Measurements from ENCODE around the gene DNER.
"Not testable (repeated sequence)": the region's sequence is repeated elsewhere in the genome, so short reads cannot be mapped to it uniquely, and the experiment has no call there.

The DNER gene

DNA sequence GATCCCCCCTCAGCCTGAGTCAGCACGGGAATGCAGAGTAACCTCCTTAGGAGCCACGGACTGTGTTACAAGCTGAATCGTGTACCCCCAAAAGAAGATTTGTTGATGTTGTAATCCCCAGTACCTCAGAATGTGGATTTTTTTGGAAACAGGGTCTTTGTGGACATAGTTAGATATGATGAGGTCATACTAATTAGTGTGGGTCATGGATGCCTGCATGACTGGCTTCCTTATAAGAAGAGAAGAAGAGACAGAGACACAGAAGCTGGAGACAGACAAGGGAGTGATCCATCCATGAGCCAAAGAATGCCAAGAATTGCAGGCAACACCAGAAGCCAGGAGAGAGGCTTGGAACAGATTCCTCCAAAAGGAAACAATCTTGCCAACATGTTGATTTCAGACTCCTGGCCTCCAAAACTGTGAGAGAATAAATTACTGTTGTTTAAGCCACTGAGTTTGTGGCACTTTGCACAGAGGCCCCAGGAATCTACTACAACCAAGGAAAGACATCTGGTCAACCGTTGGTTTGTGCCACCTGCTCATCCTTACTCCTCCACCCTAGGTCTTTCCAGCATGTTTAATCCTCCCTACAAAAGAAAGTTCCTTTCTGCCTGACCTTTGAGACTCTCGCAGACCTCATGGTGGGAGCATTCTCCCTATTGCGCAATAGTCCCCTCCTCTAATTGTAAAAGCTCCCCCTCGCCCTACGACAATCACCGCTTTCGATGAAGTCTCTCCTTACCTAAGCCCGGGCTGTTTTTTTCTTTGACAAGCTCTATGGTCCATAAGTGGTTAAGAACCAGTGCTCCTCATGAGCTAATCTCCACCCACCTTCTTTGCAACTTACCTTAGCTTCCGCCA lies 91.6 kb downstream of the DNER start:
- DNase-seq (ENCODE audit: extremely low read depth in 1 of 2, low read depth in 1 of 2) = no peak

DNA sequence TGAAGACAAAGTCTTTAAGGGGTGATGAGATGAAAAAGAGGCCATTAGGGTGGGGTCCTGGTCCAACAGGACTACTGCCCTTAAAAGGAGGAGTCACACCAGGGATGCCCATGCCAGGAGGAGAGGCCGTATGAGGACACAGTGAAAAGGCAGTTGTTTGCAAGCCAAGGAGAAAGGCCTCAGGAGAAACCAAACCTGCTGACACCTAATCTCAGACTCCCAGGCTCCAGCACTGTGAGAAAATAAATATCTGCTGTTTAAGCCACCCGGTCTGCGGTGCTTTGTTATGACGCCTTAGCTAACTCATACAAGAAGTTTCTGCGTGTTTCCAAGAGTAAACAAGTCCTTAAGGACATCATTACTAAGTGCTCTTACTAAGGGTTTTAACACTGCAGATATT lies 93.6 kb downstream of the DNER start:
- DNase-seq (ENCODE audit: extremely low read depth in 1 of 2, low read depth in 1 of 2) = no peak

- no peak for DNase-seq (ENCODE audit: extremely low read depth in 1 of 2, low read depth in 1 of 2)
Observed at GRCh38 chr2:229620289-229620688, 94.1 kb downstream of the DNER start.

DNA sequence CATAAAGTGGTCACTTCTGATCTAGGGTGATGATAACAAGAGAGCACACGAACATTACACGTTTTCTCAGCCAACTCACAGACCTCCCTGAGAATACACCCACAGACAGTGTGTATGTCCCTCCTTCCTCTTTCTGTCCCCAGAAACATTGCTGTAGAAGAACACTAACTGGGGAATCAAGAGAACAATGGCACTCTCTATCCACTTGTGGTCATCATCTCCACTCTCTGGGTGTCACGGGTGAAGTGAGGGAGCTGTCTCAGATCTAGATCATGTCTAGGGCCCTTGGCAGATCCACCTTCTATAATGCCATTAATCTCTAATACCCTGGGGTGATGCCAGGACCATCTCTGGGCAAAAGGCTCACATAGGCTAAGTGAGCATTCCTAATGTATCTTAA lies 97.9 kb downstream of the DNER start:
- no peak for DNase-seq (ENCODE audit: extremely low read depth in 1 of 2, low read depth in 1 of 2)

DNA sequence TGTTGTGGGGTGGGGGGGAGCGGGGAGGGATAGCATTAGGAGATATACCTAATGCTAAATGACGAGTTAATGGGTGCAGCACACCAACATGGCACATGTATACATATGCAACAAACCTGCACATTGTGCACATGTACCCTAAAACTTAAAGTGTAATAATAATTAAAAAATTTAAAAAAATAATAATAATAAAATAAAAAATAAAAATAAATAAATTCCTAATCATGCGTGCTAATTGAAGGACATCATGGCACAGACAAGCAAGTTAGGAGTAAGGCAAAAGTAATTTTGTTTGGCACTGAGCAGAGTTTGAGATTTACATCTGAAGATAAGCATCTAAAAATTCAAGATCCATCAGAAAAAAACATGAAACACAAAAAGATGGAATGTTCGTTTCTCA lies 100.3 kb downstream of the DNER start:
- DNase-seq (ENCODE audit: extremely low read depth in 1 of 2, low read depth in 1 of 2) = not testable (repeated sequence)

GRCh38 chr2:229612384-229612971 lies 101.9 kb downstream of the DNER start:
- no peak for DNase-seq (ENCODE audit: extremely low read depth in 1 of 2, low read depth in 1 of 2)

DNA sequence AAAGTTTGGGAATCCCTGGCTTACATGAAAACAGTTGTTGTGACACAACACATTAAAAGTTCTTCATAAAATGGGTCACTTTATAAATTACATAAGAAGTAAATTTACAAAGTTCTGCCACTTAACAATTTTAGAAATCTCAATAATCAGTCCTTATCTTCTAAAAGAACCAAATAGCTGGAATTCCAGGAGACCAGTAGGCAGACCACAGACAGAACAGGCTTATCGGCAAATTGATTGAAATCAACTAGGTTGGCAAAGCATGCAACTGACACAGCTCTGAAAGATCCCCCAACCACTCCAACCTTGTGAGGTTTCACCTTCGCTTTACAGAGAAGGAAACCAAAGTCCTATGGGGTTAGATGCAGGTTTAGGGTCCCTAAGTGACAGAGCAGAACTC lies 103.0 kb downstream of the DNER start:
- DNase-seq (ENCODE audit: extremely low read depth in 1 of 2, low read depth in 1 of 2) = no peak

DNA sequence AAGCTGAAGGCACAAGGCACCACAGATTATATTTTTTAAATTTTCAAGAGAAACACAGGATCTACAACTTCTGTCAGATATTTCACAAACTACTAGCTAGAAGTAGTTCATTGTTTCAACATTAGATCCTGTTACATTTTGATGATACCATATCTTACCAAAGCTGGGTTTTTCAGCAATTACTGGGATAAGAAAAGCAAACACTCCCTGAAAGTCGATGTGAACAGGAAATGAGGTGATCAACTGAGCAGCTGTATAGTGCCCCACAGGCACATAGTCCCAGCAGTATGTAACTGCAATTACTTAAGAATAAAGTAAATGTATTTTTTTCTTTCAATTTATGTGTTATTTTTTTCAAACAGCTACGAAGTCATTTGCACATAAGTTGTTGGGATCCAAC lies 103.5 kb downstream of the DNER start:
- DNase-seq (ENCODE audit: extremely low read depth in 1 of 2, low read depth in 1 of 2) = no peak

DNA sequence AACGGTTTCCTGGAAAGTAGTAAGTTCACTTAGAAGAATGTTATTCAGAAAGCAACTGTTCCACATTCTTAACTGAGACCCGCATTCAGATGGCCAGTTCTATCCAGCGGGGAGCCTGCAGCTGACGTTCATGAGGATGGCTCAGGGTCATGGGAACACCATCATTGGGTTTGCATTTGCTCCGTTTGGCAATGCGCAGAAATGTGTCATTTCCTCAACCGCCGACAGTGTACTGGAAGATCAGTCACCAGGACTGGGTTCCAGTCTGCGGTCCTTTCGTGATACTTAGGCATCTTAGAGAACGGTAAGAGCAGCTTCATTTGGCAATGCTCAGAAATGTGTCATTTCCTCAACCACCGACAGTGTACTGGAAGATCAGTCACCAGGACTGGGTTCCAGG lies 104.0 kb downstream of the DNER start:
- no peak for DNase-seq (ENCODE audit: extremely low read depth in 1 of 2, low read depth in 1 of 2)

GRCh38 chr2:229601936-229602335 lies 112.4 kb downstream of the DNER start:
- no peak for DNase-seq (ENCODE audit: extremely low read depth in 1 of 2, low read depth in 1 of 2)

DNA sequence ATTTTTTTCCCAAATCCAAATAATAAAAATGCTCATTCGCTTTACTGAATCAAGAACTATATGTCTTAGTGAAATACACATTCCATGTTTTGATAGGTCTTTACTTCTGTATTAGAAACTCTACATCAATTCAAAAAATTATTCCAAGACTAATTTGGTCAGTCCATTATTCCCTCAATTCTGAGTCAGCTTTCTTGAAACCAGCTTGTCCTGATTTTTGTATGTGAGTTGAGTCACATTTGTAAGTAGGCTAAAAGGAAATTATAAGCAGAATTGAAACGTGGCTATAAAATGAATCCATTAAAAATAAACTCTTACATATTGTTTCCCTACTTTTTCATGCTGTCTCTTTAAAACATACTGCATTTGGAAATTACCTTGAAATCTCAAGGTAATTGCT lies 113.0 kb downstream of the DNER start:
- DNase-seq (ENCODE audit: extremely low read depth in 1 of 2, low read depth in 1 of 2) = no peak

- no peak for DNase-seq (ENCODE audit: extremely low read depth in 1 of 2, low read depth in 1 of 2)
Observed at GRCh38 chr2:229598227-229598626, 116.1 kb downstream of the DNER start.

DNA sequence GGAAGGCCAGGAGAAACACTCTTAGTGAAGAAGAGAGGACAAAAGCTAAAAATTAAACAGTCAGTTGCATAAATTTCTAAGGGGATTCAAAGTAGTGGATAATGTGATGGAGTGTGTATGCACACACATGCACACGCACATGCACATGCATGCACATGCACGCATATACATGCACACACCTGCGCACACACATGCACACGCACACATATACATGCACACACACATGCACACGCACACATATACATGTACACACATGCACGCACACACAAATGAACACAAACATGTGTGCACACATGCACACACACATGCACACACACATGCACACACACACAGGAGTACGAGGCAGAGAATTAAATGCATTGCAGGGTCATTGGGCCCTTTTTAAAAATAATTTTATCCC lies 117.6 kb downstream of the DNER start:
- DNase-seq (ENCODE audit: extremely low read depth in 1 of 2, low read depth in 1 of 2) = no peak

GRCh38 chr2:229591611-229592010 lies 122.7 kb downstream of the DNER start:
- no peak for DNase-seq (ENCODE audit: extremely low read depth in 1 of 2, low read depth in 1 of 2)

DNA sequence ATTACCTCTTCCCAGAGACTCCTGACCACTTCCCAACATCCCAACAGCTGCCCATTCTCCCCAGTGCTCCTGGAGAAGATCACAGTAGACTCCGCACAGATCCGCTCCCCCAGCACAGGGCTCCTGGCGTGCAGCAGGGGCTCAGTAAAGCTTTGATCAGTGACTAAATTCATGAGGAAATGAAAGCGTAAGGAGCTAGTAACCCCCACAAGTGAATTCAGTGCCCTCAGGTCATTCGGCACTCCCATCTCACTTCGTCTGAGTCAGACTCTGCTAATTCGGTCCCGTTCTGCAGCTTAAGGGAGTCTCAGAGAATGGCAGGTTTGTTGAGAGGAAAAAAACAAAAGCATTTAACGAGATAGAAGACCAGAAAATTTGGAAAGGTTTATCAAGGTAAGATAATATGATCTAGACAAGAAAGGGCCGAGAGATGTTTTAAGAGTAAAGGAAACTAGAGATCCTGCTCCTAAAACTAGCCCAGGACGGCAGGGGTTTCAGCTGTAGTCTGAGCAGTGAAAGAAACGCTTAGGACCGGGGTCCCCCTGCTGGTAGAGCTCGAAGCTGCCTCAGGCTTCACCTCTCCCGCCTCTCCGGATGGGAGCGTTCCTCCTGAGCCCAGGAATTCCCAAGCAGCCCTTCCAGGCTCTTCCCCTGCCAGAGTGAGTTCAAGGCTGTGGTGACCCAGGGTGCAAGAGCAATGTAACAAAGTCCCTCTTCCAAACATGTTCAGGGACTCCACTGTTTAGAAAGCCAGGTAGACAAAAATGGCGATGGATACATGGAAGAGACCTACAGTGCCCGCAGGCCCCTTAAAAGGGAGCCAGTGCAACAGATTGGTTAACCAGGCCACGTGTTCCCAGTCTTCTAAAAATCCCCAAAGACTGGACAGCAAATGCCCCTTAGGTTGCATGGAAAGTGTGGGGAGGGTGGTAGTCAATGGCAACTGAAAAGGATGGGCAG lies 127.3 kb downstream of the DNER start:
- DNase-seq (ENCODE audit: extremely low read depth in 1 of 2, low read depth in 1 of 2) = peak in 1 of 2 donors; percentile 7

- no peak for DNase-seq (ENCODE audit: extremely low read depth in 1 of 2, low read depth in 1 of 2)
Observed at GRCh38 chr2:229586012-229586411, 128.3 kb downstream of the DNER start.

- no peak for DNase-seq (ENCODE audit: extremely low read depth in 1 of 2, low read depth in 1 of 2)
Observed at GRCh38 chr2:229582151-229582550, 132.2 kb downstream of the DNER start.

- no peak for DNase-seq (ENCODE audit: extremely low read depth in 1 of 2, low read depth in 1 of 2)
Observed at GRCh38 chr2:229578052-229578846, 136.1 kb downstream of the DNER start.

DNA sequence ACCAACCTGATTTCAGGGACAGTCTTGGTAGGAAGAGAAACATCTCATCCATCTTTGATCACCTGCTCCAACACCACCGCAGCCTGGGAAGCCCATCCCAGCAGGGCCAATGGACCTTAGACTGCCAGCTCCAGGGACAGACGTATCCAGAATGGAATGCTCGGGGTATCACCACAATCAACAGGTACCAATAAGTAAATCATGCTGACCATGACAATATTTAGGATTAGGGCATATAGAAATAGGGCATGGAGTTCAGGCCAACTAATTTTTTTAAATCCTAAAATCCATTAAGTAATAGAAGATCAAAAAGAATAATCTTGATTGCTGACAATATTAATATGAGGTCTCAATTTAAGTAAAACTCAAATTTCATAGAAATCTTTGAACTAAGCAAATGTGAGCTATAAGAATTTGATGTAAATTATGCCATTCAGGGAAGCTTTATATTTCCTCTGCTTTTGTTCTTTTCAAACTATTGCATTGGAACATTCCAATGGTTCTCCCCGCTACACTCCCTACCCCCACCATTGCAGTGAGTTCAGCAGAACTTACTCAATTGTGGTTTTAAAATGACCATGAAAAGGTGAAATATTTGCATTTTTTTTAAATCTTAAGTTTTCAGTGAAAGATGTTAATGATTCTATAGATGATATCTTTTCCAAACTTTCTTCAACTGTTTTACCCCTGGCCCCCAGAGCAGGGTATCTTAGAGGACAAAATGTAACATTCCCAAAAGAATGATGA lies 138.6 kb downstream of the DNER start:
- no peak for DNase-seq (ENCODE audit: extremely low read depth in 1 of 2, low read depth in 1 of 2)
